ENCODE results near the gene SNRPB.

The SNRPB gene

GRCh38 chr20:2429051-2429450, 41.5 kb downstream of the SNRPB start:
- DNase-seq (ENCODE audit: low spot score) = no peak

GRCh38 chr20:2421247-2421646, 49.3 kb downstream of the SNRPB start:
- DNase-seq (ENCODE audit: low spot score) = no peak

- DNase-seq (ENCODE audit: low spot score) = no peak
Observed at GRCh38 chr20:2420510-2420909, 50.1 kb downstream of the SNRPB start.

GRCh38 chr20:2418388-2418787, 52.2 kb downstream of the SNRPB start:
- no peak for DNase-seq (ENCODE audit: low spot score)

GRCh38 chr20:2417213-2417541, 53.4 kb downstream of the SNRPB start:
- no peak for DNase-seq (ENCODE audit: low spot score)

- DNase-seq (ENCODE audit: low spot score) = no peak
Observed at GRCh38 chr20:2416541-2417212, 53.9 kb downstream of the SNRPB start.

Data from AG08396 (cell line).